Activated CD8-positive, alpha-beta memory T cell treated with anti-CD3 and anti-CD28 coated beads, Interleukin-2, amount 50 U/mL, for 4 hours (primary cell): ENCODE data around the gene PLXNA2.

Experiments used
- DNase-seq: peaks from one replicate; pipeline ENCODE4 v3.0.0-alpha.2; 2020

The PLXNA2 gene

GRCh38 chr1:207990876-207991582 lies 253.2 kb downstream of the PLXNA2 start:
- DNase-seq = no peak

- DNase-seq = no peak
Observed at GRCh38 chr1:207990455-207990854, 253.7 kb downstream of the PLXNA2 start.

GRCh38 chr1:207988326-207989165 lies 255.6 kb downstream of the PLXNA2 start:
- DNase-seq = no peak

GRCh38 chr1:207987164-207987563 lies 257.0 kb downstream of the PLXNA2 start:
- no peak for DNase-seq

- DNase-seq = no peak
Observed at GRCh38 chr1:207985996-207986395, 258.2 kb downstream of the PLXNA2 start.

GRCh38 chr1:207984831-207985572 lies 259.2 kb downstream of the PLXNA2 start:
- DNase-seq = no peak

- DNase-seq = no peak
Observed at GRCh38 chr1:207983044-207983635, 261.0 kb downstream of the PLXNA2 start.

- no peak for DNase-seq
Observed at GRCh38 chr1:207981976-207982375, 262.2 kb downstream of the PLXNA2 start.

GRCh38 chr1:207978441-207978840 lies 265.7 kb downstream of the PLXNA2 start:
- no peak for DNase-seq

- no peak for DNase-seq
Observed at GRCh38 chr1:207977876-207978275, 266.3 kb downstream of the PLXNA2 start.

GRCh38 chr1:207973898-207974568 lies 270.2 kb downstream of the PLXNA2 start:
- no peak for DNase-seq

- DNase-seq = no peak
Observed at GRCh38 chr1:207972337-207972736, 271.8 kb downstream of the PLXNA2 start.
